Nephron progenitor cell (in vitro differentiated cells): Measurements from ENCODE around the gene POLR3E.

Experiments used
- DNase-seq: peaks from one replicate; pipeline ENCODE4 v3.0.0; 2021
- H3K27ac Mint-ChIP-seq: 2 replicates; pipeline ENCODE4 v1.8.0; 2021; ENCODE audit warnings: mild to moderate bottlenecking, moderate library complexity, mixed read lengths
- H3K27me3 Mint-ChIP-seq: 2 replicates; pipeline ENCODE4 v1.8.0; 2021; ENCODE audit warnings: mild to moderate bottlenecking, low read depth, mixed read lengths; ENCODE audit not compliant: poor library complexity
- H3K36me3 Mint-ChIP-seq: 2 replicates; pipeline ENCODE4 v1.8.0; 2021; ENCODE audit warnings: low read depth, mixed read lengths
- H3K4me1 Mint-ChIP-seq: 2 replicates; pipeline ENCODE4 v1.8.0; 2021; ENCODE audit warnings: mixed read lengths
- H3K4me3 Mint-ChIP-seq: 2 replicates; pipeline ENCODE4 v1.8.0; 2021; ENCODE audit warnings: mild to moderate bottlenecking, moderate library complexity, mixed read lengths
- H3K9me3 Mint-ChIP-seq: 2 replicates; pipeline ENCODE4 v1.8.0; 2021; ENCODE audit warnings: mild to moderate bottlenecking, moderate library complexity, mixed read lengths
- TF ChIP-seq, protein P1 (sequence below): fragments of 200-600 bp; sonication (generic); IDR thresholded peaks from 2 replicates; pipeline ENCODE4 v1.5.0; 2021; ENCODE audit warnings: antibody characterized with exemption

Gene POLR3E

DNA sequence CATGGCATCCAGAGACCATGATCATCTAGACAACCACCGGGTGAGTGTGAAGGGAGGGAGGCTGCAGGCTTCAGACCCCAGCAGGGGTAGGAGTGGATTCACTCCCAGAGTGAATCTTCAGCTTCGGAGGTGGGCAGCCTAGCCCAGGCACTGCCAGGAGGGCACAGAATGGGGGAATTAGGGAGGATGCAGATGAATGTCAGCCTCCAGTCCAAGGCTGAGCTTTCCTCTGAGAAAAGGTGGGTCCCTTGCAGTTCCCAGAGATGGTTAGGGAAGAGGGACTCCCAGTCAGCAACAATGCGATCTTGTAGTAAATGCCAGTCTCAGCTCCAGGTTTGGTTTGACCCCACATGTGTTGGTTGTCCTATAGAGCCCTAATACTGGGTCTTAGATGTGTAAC, 36.7 kb upstream of the POLR3E start:
- DNase-seq = no peak
- H3K4me3 Mint-ChIP-seq = no peak overlapping the region
- TF ChIP-seq, protein P1, sequence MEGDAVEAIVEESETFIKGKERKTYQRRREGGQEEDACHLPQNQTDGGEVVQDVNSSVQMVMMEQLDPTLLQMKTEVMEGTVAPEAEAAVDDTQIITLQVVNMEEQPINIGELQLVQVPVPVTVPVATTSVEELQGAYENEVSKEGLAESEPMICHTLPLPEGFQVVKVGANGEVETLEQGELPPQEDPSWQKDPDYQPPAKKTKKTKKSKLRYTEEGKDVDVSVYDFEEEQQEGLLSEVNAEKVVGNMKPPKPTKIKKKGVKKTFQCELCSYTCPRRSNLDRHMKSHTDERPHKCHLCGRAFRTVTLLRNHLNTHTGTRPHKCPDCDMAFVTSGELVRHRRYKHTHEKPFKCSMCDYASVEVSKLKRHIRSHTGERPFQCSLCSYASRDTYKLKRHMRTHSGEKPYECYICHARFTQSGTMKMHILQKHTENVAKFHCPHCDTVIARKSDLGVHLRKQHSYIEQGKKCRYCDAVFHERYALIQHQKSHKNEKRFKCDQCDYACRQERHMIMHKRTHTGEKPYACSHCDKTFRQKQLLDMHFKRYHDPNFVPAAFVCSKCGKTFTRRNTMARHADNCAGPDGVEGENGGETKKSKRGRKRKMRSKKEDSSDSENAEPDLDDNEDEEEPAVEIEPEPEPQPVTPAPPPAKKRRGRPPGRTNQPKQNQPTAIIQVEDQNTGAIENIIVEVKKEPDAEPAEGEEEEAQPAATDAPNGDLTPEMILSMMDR = no peak
- no peaks in the 10 kb centered on the region for H3K27me3 Mint-ChIP-seq
- H3K27ac Mint-ChIP-seq = no peak overlapping the region
- peaks cover 14% of the 10 kb centered on the region for H3K9me3 Mint-ChIP-seq
- peaks cover 52% of the 10 kb centered on the region for H3K36me3 Mint-ChIP-seq
- H3K4me1 Mint-ChIP-seq = no peaks in the 10 kb centered on the region

DNA sequence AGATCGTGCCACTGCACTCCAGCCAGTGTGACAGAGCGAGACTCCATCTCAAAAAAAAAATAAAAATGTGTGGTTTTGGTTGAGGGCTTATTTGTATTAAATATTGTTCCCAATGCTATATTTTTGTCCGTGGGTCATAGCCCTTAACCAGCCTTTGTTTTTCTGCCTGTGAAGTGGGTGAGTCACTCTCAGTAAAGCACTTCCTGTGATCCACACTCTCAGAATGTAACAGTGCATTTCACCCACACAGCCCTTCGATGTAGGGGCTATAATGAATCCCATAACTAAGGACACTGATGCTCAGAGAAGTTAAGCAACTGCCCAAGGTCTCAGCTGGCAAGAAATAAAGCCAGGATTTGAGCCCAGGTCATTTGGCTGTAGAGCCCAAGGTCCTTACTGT, 34.7 kb upstream of the POLR3E start:
- Mint-ChIP-seq H3K36me3 (peaks cover 49% of the 10 kb centered on the region), H3K4me1 (no peaks in the 10 kb centered on the region), H3K4me3 (no peak overlapping the region), H3K9me3 (peaks cover 14% of the 10 kb centered on the region), H3K27ac (no peak overlapping the region), H3K27me3 (no peaks in the 10 kb centered on the region)
- TF ChIP-seq, protein P1 = no peak
- DNase-seq = no peak

DNA sequence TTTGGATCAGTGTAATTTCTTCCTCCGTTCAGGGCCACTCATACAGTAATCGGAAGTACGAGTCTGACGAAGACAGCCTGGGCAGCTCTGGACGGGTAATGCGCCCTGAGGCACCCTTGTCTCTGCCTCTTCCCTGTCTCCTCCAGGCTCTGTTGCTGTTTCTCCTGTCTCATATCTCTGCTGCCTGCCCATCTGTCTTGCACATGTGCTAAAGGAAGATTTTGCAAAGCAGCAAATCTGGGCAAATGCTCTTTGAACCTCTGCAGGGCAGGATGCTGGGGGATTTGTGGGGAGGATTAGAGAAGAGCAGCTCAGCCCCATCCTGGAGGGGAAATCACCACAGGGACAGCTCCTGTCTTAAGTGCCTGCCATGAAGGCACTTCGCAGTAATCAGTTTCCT, 32.4 kb upstream of the POLR3E start:
- no peaks in the 10 kb centered on the region for H3K4me1 Mint-ChIP-seq
- H3K9me3 Mint-ChIP-seq = peaks cover 7% of the 10 kb centered on the region
- H3K4me3 Mint-ChIP-seq = no peak overlapping the region
- H3K27ac Mint-ChIP-seq = no peak overlapping the region
- DNase-seq = no peak
- TF ChIP-seq, protein P1 = no peak
- H3K27me3 Mint-ChIP-seq = no peaks in the 10 kb centered on the region
- H3K36me3 Mint-ChIP-seq = peaks cover 39% of the 10 kb centered on the region

DNA sequence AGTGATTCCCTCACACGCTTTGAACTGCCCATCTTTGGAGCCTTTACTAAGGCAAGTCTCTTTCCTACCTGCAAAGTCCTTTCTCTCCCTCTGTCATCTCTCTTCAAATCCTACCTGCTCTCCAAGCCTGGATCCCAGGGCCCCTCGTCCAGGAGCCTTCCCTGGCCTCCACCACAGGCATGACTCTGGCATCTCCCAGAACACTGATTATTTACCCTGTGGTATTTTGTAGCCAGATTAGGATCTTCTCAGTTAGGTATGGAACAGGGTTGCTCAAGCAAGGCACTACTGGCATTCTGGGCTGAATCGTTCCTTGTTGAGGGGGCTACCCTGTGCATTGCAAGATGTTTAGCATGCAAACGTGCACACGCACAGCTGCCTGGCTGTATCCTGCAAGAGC, 31.9 kb upstream of the POLR3E start:
- TF ChIP-seq, protein P1 = no peak
- Mint-ChIP-seq H3K27ac (no peak overlapping the region), H3K36me3 (peaks cover 36% of the 10 kb centered on the region), H3K9me3 (peaks cover 5% of the 10 kb centered on the region), H3K27me3 (no peaks in the 10 kb centered on the region), H3K4me1 (no peaks in the 10 kb centered on the region), H3K4me3 (no peak overlapping the region)
- DNase-seq = no peak

DNA sequence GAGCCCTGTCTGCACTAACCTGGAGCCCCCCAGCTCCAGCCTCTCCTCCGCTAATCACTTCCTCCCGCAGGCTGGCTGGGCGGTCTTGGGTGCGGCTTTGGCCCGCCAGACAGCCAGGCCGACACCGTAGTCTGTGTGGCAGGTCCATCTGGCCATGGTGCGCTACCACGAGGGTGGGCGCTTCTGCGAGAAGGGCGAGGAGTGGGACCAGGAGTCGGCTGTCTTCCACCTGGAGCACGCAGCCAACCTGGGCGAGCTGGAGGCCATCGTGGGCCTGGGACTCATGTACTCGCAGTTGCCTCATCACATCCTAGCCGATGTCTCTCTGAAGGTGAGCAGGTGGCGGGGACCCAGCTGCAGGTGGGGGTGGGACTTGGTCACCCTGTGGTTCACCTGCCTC, 30.7 kb upstream of the POLR3E start:
- no peak for DNase-seq
- no peaks in the 10 kb centered on the region for H3K4me1 Mint-ChIP-seq
- TF ChIP-seq, protein P1 = no peak
- H3K27me3 Mint-ChIP-seq = no peaks in the 10 kb centered on the region
- H3K27ac Mint-ChIP-seq = no peak overlapping the region
- H3K4me3 Mint-ChIP-seq = no peak overlapping the region
- no peaks in the 10 kb centered on the region for H3K9me3 Mint-ChIP-seq
- peaks cover 32% of the 10 kb centered on the region for H3K36me3 Mint-ChIP-seq

DNA sequence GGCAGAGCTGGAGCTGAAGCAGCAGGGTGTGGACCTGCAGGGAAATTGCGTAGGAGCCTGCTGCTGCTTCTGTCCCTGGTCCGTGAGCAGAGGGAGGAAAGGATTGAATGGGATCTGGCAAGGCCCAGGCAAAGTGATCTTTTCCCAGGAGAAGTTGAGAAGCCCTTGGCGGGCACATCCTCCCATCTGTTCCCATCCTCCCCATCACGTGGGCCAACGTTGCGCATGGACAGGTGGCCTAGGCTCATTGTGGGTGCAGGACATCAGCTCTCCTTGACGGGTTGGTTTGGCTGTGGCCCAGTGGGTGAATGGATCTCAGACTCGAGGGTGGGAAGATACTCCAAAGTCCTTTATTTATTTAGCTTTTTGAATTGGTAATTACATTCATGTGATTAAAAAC, 29.4 kb upstream of the POLR3E start:
- no peak for DNase-seq
- TF ChIP-seq, protein P1 = no peak
- Mint-ChIP-seq H3K27me3 (no peaks in the 10 kb centered on the region), H3K27ac (no peak overlapping the region), H3K4me3 (no peak overlapping the region), H3K4me1 (peaks cover 4% of the 10 kb centered on the region), H3K9me3 (no peaks in the 10 kb centered on the region), H3K36me3 (peaks cover 38% of the 10 kb centered on the region)
